SKM-1 (cell line): ENCODE results near the gene AGAP1.

Source experiments
- DNase-seq: peaks from one replicate; lab custom pipeline; 2025; ENCODE audit not compliant: unreplicated experiment; lab: John Stamatoyannopoulos, UW

Gene AGAP1

GRCh38 chr2:235486729-235487128 lies 7.1 kb upstream of the AGAP1 start:
- DNase-seq, result no peak

GRCh38 chr2:235489897-235490296 lies 3.9 kb upstream of the AGAP1 start:
- no peak for DNase-seq

DNA sequence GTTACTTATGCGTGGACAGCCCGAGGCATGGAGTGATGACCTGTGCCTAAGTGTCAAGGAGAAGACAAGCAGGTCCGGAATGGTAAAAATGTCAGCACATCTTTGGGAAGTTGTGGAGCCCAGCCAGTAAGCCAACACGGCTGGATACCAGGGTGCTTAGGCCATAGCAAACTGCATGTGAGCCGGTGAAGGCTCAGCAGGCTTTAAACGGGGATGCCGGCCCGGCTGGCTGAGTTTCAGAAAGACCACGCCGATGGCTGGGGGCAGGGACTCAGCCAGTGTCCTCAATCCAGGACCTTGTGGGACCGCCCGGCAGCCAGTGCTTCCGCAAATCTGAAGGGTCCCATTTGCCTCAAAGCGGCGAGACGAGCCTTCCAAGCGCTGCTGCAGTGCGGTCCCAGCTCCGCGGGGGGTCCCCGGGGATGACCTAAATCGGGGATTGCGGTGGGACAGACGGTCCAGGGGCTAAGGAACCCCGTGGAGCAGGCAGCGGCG lies 946 bp upstream of the AGAP1 start:
- no peak for DNase-seq

- no peak for DNase-seq
These were observed 455 bp upstream of the AGAP1 start for GRCh38 chr2:235493402-235493774.

DNA sequence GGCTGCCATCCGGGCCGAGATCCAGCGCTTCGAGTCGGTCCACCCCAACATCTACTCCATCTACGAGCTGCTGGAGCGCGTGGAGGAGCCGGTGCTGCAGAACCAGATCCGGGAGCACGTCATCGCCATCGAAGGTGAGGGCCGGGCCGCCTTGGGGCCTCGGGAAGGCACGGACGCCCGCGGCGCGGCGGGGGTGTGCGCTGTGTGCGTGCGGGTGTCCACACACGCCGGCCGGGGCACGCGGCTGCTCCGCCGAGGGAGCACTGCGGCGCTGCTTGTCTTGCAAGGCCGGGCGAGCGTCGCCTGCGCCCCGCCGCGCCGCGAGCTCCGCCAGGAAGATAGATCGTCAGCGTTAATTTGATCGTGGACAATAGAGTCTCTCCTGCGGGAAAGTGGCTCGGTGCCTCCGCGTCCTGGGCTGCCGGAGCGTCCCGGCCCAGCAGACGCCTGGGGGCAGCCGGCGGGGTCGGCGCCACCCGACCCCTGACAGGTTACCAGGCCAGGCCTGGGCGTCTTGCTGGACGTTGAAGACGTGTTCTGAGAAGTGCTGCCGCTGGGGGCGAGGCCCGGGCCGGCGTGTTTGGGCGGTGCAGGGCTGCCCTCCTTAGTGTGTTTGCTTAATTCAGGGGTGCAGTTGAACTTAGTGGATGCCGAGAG lies 1.0 kb downstream of the AGAP1 start:
- no peak for DNase-seq

DNA sequence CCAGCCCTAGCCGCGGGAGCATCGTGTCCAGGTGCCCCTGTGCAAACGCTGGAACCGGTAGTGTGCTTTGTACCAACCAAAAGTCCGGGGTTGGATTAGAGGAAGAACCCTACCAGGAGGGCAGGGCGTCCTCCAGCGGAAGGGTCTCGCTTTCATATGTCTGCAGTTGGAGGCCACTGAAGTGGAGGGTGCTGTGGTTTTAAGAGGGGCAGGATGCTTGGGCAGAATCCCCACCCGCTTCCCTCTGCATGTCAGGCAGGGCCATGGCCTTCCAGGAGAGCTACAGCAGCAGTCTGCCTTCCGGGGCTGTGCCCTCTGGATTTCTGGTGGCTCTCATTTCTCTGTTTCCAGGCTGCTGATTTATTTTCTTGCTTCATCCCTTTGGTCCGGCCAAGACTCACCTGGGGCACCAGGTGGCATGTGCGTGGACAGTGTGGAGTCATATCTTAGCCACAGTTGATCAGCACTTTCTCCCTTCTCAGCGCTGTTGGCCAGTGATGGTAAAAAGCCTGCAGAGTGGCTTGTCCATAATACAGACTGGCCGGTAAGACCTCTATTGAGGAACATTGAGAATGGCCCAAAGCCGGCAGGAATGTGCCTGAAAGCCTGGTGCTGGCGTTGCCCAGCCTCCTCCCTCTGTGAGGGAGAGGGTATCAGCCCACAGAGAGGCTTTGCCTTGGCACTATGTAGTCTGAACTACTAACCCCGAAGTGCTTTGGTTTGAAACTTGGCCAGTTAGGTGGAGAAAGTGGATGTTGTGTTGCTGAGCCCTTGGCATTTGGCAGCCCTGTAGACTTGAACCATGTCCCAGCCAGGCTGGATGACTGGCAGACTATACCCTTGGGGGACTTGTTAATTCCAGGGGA lies 1.8 kb downstream of the AGAP1 start:
- peak; percentile 9 for DNase-seq

DNA sequence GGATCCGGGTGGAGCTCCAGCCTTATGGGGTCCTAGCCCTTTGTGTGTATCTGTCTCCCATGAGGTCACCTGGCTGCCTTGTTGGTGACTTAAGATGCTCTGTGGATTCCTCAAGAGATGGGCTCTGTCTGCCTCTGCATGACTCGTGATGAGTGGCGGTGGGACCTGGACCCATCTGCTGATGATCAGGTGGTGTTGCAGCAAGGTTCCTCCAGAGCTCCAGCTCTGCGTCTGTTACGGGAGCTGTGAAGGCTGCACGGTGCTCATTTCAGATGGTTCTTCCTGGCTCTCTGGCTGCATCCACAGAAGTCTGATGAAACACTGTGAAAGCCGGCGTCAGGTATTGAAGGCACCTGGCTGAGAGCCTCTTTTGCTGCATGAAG lies 2.4 kb downstream of the AGAP1 start:
- DNase-seq, result no peak

- no peak for DNase-seq
These were observed 3.3 kb downstream of the AGAP1 start for GRCh38 chr2:235497096-235497495.

GRCh38 chr2:235498541-235498940 lies 4.7 kb downstream of the AGAP1 start:
- DNase-seq, result no peak

- no peak for DNase-seq
These were observed 5.3 kb downstream of the AGAP1 start for GRCh38 chr2:235498946-235499812.

DNA sequence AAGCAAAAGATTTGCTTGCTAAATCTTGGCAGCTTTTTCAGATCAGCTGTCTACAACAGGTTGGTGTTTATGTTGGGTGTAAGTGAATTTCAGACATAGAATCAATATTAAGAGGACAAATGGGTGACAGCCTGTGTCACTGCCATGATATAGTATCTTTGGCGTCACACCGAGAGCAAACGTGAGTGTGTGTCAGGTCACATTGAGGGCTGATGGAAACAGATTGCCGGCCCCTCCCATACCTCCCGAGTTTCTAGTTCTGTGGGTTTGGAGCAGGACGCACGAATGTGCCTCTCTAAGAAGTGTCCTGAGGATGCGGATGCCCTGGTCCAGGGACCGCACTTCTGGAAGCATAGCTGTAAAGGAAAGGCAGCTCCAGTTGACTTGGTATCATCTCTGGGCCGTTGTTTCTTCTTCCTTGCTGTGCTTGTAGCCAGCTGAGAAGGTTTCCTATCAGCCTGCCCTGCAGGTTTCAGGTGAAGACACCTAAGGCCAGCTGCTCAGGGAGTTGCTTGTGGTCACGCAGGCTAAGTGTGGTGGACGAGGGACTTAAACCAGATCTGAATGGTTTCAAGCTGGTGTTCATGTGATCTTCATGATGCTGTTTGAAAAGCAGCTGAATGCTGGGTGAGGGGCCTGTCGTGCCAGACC lies 6.4 kb downstream of the AGAP1 start:
- no peak for DNase-seq

- peak; percentile 44 for DNase-seq
These were observed 7.2 kb downstream of the AGAP1 start for GRCh38 chr2:235500761-235501672.

- DNase-seq, result no peak
These were observed 7.8 kb downstream of the AGAP1 start for GRCh38 chr2:235501673-235502031.

DNA sequence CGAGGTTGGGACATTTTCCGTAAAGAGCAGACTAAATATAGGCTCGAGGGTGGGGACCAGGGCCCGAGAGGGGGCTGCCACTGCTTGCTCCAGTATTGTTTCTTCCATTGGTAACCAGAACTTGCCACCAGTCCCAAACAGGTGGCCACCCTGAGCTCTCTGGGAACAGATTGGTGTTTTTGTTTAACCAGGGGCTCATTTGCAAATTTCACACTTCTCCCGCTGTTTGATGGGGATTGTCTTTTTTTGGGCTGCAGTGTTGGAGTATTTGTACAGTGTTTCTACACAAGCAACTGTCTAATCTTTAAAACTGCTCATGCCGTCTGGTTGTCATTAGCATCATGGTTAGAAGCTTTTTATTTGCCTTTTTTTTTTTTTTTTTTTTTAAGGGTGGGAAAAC lies 8.5 kb downstream of the AGAP1 start:
- no peak for DNase-seq

- DNase-seq, result no peak
These were observed 10.8 kb downstream of the AGAP1 start for GRCh38 chr2:235504441-235505180.

DNA sequence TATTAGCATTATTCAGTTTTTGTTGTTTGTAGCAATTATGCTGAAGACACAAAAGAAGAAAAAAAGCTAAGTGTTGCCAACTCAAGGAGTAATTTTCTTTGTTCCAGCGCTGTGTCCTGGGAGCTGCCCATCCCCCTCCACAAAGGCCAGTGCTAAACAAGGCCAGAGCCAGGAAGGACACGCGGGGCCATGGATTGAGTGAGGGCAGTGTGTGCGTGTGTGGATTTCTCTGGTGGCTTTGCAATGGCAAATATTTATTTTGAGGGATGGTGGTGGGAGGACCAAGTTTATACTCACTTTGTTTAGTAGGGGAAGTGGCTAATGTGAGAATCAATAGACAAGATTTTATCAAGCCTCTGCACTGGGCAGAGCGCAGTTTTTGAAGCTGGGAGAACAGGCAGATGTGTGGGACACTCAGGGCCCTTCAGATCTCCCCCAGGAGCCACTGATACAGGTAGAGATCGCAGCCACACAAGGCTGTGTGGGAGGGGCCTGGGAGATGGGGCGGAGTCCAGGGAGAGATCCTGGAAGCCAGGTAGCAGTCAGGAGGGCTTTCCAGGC lies 11.4 kb downstream of the AGAP1 start:
- no peak for DNase-seq

DNA sequence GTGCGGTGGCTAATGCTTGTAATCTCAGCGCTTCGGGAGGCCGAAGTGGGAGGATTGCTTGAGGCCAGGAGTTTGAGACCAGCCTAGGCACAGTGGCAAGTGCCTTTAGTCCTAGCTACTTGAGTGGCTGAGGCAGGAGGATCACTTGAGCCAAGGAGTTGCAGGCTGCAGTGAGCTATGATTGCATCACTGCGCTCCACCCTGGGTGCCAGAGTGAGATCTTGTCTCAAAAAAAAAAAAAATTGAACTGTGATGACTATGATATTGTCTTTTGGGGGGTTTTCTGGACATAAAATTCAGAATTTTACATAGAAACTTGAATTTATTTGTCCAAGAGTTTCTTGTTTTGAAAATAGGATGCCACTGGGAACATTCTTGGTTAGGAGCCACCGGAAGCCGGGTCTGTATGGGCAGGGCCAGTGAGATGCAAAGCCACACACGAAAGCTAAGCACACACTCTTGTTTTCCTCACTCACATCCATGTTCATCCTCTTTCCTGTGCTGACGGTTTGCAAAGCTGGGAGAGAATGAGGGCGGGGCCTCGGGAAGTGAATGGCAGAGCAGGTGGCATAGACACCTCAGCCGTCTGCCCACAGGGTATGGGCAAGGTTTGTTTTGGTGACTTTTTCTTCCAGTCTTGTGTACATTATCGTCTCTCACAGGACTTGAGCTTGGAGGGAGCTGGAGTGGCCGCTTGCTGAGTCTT lies 12.6 kb downstream of the AGAP1 start:
- DNase-seq, result no peak

DNA sequence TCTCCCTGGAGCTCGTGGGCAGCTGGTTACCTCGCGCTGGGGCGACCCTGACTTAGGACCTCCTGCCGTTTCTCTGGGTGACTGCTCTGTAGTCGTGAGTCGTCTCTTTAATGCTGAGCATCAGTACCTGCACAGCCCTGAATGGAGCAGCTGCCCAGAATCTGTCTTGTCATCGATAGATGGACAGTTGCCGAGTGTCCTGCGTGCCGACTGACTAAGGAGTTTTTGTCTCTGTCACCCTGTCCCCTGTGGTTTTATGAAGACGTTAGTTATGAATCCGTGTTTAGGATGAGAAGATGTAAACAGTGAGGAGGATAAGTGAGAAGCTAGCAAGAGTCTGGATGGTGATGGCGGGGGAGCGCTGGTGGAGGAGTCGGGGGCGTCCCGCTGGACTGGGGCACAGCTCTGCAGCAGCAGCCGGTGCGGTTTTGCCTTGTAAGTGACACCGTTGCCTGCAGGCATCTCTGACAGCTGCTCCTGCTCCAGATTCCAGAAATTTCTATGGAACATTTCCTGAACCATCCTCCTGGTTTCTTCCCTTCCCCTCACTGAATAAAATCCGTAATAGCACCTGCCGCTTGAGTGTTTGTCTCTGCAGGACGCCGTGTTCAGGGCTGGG lies 13.3 kb downstream of the AGAP1 start:
- no peak for DNase-seq
